HCT116 (cell line): Measurements from ENCODE around the gene CDK19. TPM values are rescaled to one million over a fixed set of nuclear protein-coding genes. Genes with fewer than 3 reads are reported as not detected.

ENCODE experiments used
- ATAC-seq: fragments of 200-7000 bp; cut with Tn5 transposase; 2 replicates; pipeline ENCODE4 v1.9.1; 2020; ENCODE audit warnings: mild to moderate bottlenecking, moderate library complexity
- BruUV-seq: library from RNA; stranded (reverse); fragments of 400-500 nt; replicated peaks from 2 replicates; lab custom pipeline; 2021; lab: Mats Ljungman, UMichigan
- CTCF ChIA-PET: fragments of 300-600 bp; sonication (Branson Sonifier 250); formaldehyde crosslinking; loops from one replicate; lab custom pipeline; 2021; ENCODE audit warnings: antibody characterized with exemption; lab: Charles Lee
- POLR2A ChIA-PET: fragments of 300-600, 350-600 bp; sonication (Branson Sonifier 250); formaldehyde crosslinking; loops from one replicate; lab custom pipeline; 2021; ENCODE audit warnings: antibody characterized with exemption; lab: Charles Lee
- RAD21 ChIA-PET, 2 experiments: fragments of 300-600 bp; sonication (Branson Sonifier 250); formaldehyde crosslinking; loops; one replicate each; lab custom pipeline; 2023; ENCODE audit warnings: low total read pairs in 2 of 2; ENCODE audit not compliant: uncharacterized antibody in 2 of 2, unreplicated experiment in 2 of 2, low non-redundant PET in 1 of 2; lab: Charles Lee
- DNase-seq: peaks from one replicate; pipeline ENCODE4 v3.0.0-alpha.2; 2010; ENCODE audit warnings: low read depth, low spot score
- H2AFZ ChIP-seq: fragments of 200-600 bp; shearing (Covaris generic), sonication (generic); 2 replicates; pipeline ENCODE4 v1.6.1; 2017; ENCODE audit warnings: low read depth, mixed run types, mixed read lengths, antibody characterized with exemption, low read length; ENCODE audit not compliant: poor library complexity, severe bottlenecking
- H3K27ac ChIP-seq: 2 replicates; pipeline ENCODE4 v1.5.1; 2012; ENCODE audit warnings: low read depth, low read length
- H3K27me3 ChIP-seq: fragments of 200-600 bp; sonication (generic); 2 replicates; pipeline ENCODE4 v1.6.1; 2016; ENCODE audit warnings: mixed run types, low read length, mixed read lengths; ENCODE audit not compliant: insufficient read depth
- H3K36me3 ChIP-seq, 2 experiments: fragments of 200-500 bp in 1 of 2; fragments of 200-600 bp in 1 of 2; sonication (Bioruptor generic) in 1 of 2; sonication (generic) in 1 of 2; 2 replicates each; pipeline versions ENCODE4 v1.5.1 to v1.6.1; 2014 to 2016; ENCODE audit warnings: low read length in 2 of 2, inconsistent platforms in 1 of 2, mixed read lengths in 1 of 2, mixed run types in 1 of 2; ENCODE audit not compliant: insufficient read depth in 2 of 2, control insufficient read depth in 1 of 2
- H3K4me1 ChIP-seq, 2 experiments: fragments of 200-600 bp in 1 of 2; sonication (generic) in 1 of 2; 2 replicates each; pipeline versions ENCODE4 v1.5.1 to v1.6.1; 2012 to 2017; ENCODE audit warnings: low read length in 2 of 2, inconsistent platforms in 1 of 2, mild to moderate bottlenecking in 1 of 2, mixed read lengths in 1 of 2, mixed run types in 1 of 2, moderate library complexity in 1 of 2; ENCODE audit not compliant: insufficient read depth in 2 of 2, control insufficient read depth in 1 of 2
- H3K4me2 ChIP-seq: fragments of 200-600 bp; sonication (generic); 2 replicates; pipeline ENCODE4 v1.6.1; 2017; ENCODE audit warnings: mixed run types, low read length, mixed read lengths
- H3K4me3 ChIP-seq, 2 experiments: fragments of 200-600 bp in 1 of 2; sonication (generic) in 1 of 2; replicated peaks in 1 of 2; 2 replicates each; pipeline ENCODE4 v1.5.1; 2011 to 2016; ENCODE audit warnings: low read length in 2 of 2, control low read depth in 1 of 2, low read depth in 1 of 2, mild to moderate bottlenecking in 1 of 2, mixed read lengths in 1 of 2, mixed run types in 1 of 2
- H3K79me2 ChIP-seq: fragments of 200-600 bp; sonication (generic); 2 replicates; pipeline ENCODE4 v1.6.1; 2017; ENCODE audit warnings: mild to moderate bottlenecking, mixed run types, low read length, moderate library complexity, mixed read lengths; ENCODE audit not compliant: insufficient read depth
- H3K9ac ChIP-seq: fragments of 200-600 bp; sonication (generic); 2 replicates; pipeline ENCODE4 v1.6.1; 2016; ENCODE audit warnings: low read length, mixed read lengths
- H3K9me2 ChIP-seq: fragments of 200-600 bp; sonication (generic), shearing (Covaris generic); 2 replicates; pipeline ENCODE4 v1.6.1; 2017; ENCODE audit warnings: mixed run types, mild to moderate bottlenecking, moderate library complexity; ENCODE audit not compliant: insufficient read depth
- H3K9me3 ChIP-seq, 2 experiments: fragments of 200-500 bp in 1 of 2; fragments of 200-600 bp in 1 of 2; sonication (Bioruptor generic) in 1 of 2; sonication (generic) in 1 of 2; 2 replicates each; pipeline ENCODE4 v1.6.1; 2014 to 2017; ENCODE audit warnings: low read length in 2 of 2, mixed read lengths in 2 of 2, inconsistent platforms in 1 of 2, low read depth in 1 of 2, mild to moderate bottlenecking in 1 of 2, mixed run types in 1 of 2, moderate library complexity in 1 of 2; ENCODE audit not compliant: control insufficient read depth in 1 of 2, insufficient read depth in 1 of 2
- H4K20me1 ChIP-seq: fragments of 200-600 bp; sonication (generic), shearing (Covaris generic); 2 replicates; pipeline ENCODE4 v1.6.1; 2017; ENCODE audit warnings: mixed run types, mild to moderate bottlenecking, moderate library complexity; ENCODE audit not compliant: insufficient read depth
- CEBPB ChIP-seq: IDR thresholded peaks from 2 replicates; pipeline ENCODE4 v1.6.1; 2012; ENCODE audit warnings: low read depth
- EZH2 ChIP-seq: fragments of 200-600 bp; sonication (generic); IDR thresholded peaks from 2 replicates; pipeline ENCODE4 v1.6.1; 2017; ENCODE audit warnings: antibody characterized with exemption, mixed run types
- MAX ChIP-seq: IDR thresholded peaks from 2 replicates; pipeline ENCODE4 v1.6.1; 2012
- POLR2AphosphoS5 ChIP-seq: IDR thresholded peaks from 2 replicates; pipeline ENCODE4 v1.6.1; 2011; ENCODE audit warnings: mild to moderate bottlenecking, low read depth, low read length, moderate library complexity
- REST ChIP-seq: IDR thresholded peaks from 2 replicates; pipeline ENCODE4 v1.6.1; 2012; ENCODE audit warnings: low read depth
- TCF7L2 ChIP-seq: IDR thresholded peaks from 2 replicates; pipeline ENCODE4 v1.7.0; 2011; ENCODE audit warnings: borderline replicate concordance, inconsistent platforms; ENCODE audit not compliant: insufficient read depth, insufficient read length; ENCODE audit errors: extremely low read depth
- ZBTB33 ChIP-seq: IDR thresholded peaks from 2 replicates; pipeline ENCODE4 v1.6.1; 2011; ENCODE audit warnings: mild to moderate bottlenecking, low read length, moderate library complexity; ENCODE audit not compliant: insufficient replicate concordance; ENCODE audit errors: extremely low read depth
- ZFX ChIP-seq: fragments of 450-650 bp; IDR thresholded peaks from 2 replicates; pipeline ENCODE4 v1.6.1; 2017
- intact Hi-C: fragments of 100-400 bp; cut with micrococcal nuclease; formaldehyde crosslinking; loops from 2 replicates; pipeline ENCODE4 v1.10.0; 2022
- total RNA-seq: library from RNA; stranded (reverse); gene quantifications from one replicate; pipeline ENCODE4 v1.2.1, GENCODE V29; 2021; ENCODE audit not compliant: unreplicated experiment

CDK19 gene
- total RNA-seq, 1 experiment from 2014 or later: 20.0 TPM

GRCh38 chr6:110652520-110652919 lies 162.7 kb downstream of the CDK19 start:
- BruUV-seq: no TSS peak
- DNase-seq (no peak), ATAC-seq (no peak)
- H3K27ac ChIP-seq: no peak overlapping the region
- H3K9ac ChIP-seq: no peak overlapping the region
- intact Hi-C loops: no loop called here
- H3K36me3 ChIP-seq: no peaks in the 10 kb centered on the region
- H3K79me2 ChIP-seq: no peaks in the 10 kb centered on the region
- no peaks in the 10 kb centered on the region for H3K9me2 ChIP-seq
- TF ChIP-seq EZH2: no peak
- TF ChIP-seq ZBTB33: no peak
- TF ChIP-seq CEBPB: no peak
- no peak for TF ChIP-seq TCF7L2
- no peak for TF ChIP-seq REST
- no peak for TF ChIP-seq ZFX
- no peak for TF ChIP-seq POLR2AphosphoS5
- no peak for TF ChIP-seq MAX
- no peaks in the 10 kb centered on the region for H3K4me1 ChIP-seq
- H4K20me1 ChIP-seq: no peaks in the 10 kb centered on the region
- POLR2A ChIA-PET: interaction anchor here (1.2 kb wide), 1 partner anchor 222 kb away, joined by 4 read pairs; the partner anchor contains the start of gene AMD1
- RAD21 ChIA-PET: no interaction called here
- CTCF ChIA-PET: interaction anchor here (1.3 kb wide), 1 partner anchor 10 kb away, joined by 4 read pairs; no protein-coding TSS in a partner anchor
- no peak overlapping the region for H3K4me3 ChIP-seq
- H3K9me3 ChIP-seq: no peaks in the 10 kb centered on the region
- no peak overlapping the region for H2AFZ ChIP-seq
- no peak overlapping the region for H3K4me2 ChIP-seq
- H3K27me3 ChIP-seq: no peaks in the 10 kb centered on the region
